Left ventricle myocardium inferior (tissue), 1 donor: ENCODE data around the gene RAB6B. TPM values are rescaled to one million over a fixed set of nuclear protein-coding genes. Genes with fewer than 3 reads are reported as not detected.

Source experiments
- DNase-seq: peaks from one replicate; pipeline ENCODE4 v3.0.0-alpha.2; 2020
- H3K27ac ChIP-seq: fragments of 200-600 bp; replicated peaks from 2 replicates; pipeline ENCODE4 v1.8.0; 2021
- H3K27me3 ChIP-seq: fragments of 200-600 bp; 2 replicates; pipeline ENCODE4 v1.8.0; 2021; ENCODE audit warnings: low read depth
- H3K36me3 ChIP-seq: fragments of 200-600 bp; 2 replicates; pipeline ENCODE4 v1.8.0; 2021
- H3K4me1 ChIP-seq: fragments of 200-600 bp; 2 replicates; pipeline ENCODE4 v1.8.0; 2021
- H3K4me3 ChIP-seq: fragments of 200-600 bp; 2 replicates; pipeline ENCODE4 v1.8.0; 2021; ENCODE audit warnings: mild to moderate bottlenecking, moderate library complexity
- H3K9me3 ChIP-seq: fragments of 200-600 bp; replicated peaks from 2 replicates; pipeline ENCODE4 v1.8.0; 2021
- CTCF ChIP-seq: fragments of 200-600 bp; IDR thresholded peaks from 2 replicates; pipeline ENCODE4 v1.8.0; 2021; ENCODE audit warnings: antibody characterized with exemption, mild to moderate bottlenecking, borderline replicate concordance
- intact Hi-C: fragments of 100-400 bp; cut with micrococcal nuclease; formaldehyde crosslinking; loops from one replicate; pipeline ENCODE4 v1.11.0; 2022
- total RNA-seq: library from RNA; stranded (reverse); fragmentation: NEBNext Ultra II Directional; extraction: Animal tissue kit (Norgen Biotek cat#: 25700); gene quantifications from one replicate; pipeline ENCODE4 v1.2.1, GENCODE V29; 2021
- donor health status: DM: no; HTN: yes; CAD: no; lungs with severe emphysema.

RAB6B gene
- total RNA-seq, 1 donor from 2014 or later = 59.1 TPM

DNA sequence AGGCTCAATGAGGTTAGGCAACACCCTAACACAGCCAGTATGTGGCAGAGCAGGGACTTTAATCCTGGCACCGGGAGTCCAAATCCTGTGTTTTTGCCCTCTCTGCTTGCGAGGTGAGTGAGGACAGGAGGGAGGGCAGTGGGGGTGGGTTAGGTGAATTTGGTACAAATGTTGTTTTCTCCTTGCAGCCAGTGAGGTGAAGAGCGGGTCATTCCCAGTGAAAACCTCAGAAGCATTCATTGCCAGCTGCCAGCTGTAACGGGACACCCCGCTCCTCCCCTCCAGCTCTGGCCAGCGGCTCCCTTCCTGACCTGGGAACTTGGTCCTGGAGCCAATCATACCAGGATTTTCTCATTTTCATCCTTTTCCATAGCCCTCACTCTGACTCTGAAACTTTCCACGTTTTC, 45.7 kb upstream of the RAB6B start:
- peaks cover 48% of the 10 kb centered on the region for H3K4me1 ChIP-seq
- no peaks in the 10 kb centered on the region for H3K9me3 ChIP-seq
- H3K36me3 ChIP-seq = no peaks in the 10 kb centered on the region
- no peak for DNase-seq
- intact Hi-C loops = no loop called here
- no peak overlapping the region for H3K27ac ChIP-seq
- no peaks in the 10 kb centered on the region for H3K27me3 ChIP-seq
- TF ChIP-seq CTCF = no peak
- H3K4me3 ChIP-seq = no peak overlapping the region

DNA sequence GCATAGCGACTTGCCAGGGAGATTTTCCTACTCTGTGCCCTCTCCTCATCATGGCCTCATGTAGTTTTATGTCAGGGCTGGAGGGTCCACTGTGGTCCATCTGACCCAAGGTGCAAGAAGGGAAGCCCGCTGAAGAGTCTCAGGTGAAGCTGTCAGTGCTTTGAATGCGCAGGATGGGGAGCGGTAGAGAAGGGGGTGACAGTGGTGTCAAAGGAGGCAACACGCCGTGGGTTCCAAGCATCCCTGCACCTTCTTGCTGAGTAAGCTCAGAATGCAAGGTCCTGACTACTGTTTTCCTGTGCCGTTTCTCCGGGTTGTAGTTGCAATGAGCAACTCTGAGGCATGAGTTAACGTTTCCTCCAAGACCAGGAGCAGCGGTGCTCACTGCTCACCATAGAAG, 44.9 kb upstream of the RAB6B start:
- Histone ChIP-seq H3K27me3 (peaks cover under 1% of the 10 kb centered on the region), H3K4me1 (peaks cover 39% of the 10 kb centered on the region), H3K27ac (no peak overlapping the region), H3K9me3 (no peaks in the 10 kb centered on the region), H3K4me3 (no peak overlapping the region), H3K36me3 (no peaks in the 10 kb centered on the region)
- no peak for TF ChIP-seq CTCF
- DNase-seq = no peak
- intact Hi-C loops = no loop called here

DNA sequence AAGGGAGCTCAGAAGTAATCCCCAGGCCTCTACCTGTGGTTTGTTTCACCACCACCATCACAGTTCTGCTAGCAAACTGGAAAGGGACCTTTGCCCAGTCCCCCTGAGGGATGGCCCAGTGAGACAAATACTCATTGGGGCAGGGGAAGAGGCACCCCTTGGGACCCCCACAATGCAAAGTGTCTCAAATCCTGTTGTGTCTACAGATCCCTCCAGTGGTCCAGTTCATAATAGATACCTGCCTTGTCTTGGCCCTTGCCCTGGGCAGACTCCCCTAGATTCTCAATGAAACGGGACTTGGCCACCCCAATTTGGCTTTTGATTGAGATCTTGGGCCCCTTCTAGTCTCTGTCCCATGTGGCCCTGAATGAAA, 43.8 kb upstream of the RAB6B start:
- TF ChIP-seq CTCF = no peak
- no peak for DNase-seq
- Histone ChIP-seq H3K27me3 (peaks cover 5% of the 10 kb centered on the region), H3K36me3 (no peaks in the 10 kb centered on the region), H3K27ac (no peak overlapping the region), H3K9me3 (no peaks in the 10 kb centered on the region), H3K4me3 (no peak overlapping the region), H3K4me1 (peaks cover 30% of the 10 kb centered on the region)
- intact Hi-C loops = loop anchor here (10.0 kb wide), 1 partner anchor 105 kb away; no protein-coding TSS in a partner anchor

GRCh38 chr3:133938770-133939462, 43.2 kb upstream of the RAB6B start:
- DNase-seq = no peak
- Histone ChIP-seq H3K9me3 (no peaks in the 10 kb centered on the region), H3K4me3 (no peak overlapping the region), H3K27me3 (peaks cover 5% of the 10 kb centered on the region), H3K27ac (no peak overlapping the region), H3K36me3 (no peaks in the 10 kb centered on the region), H3K4me1 (peaks cover 25% of the 10 kb centered on the region)
- intact Hi-C loops = loop anchor here (10.0 kb wide), 1 partner anchor 106 kb away; no protein-coding TSS in a partner anchor
- peak; percentile 48 for TF ChIP-seq CTCF

DNA sequence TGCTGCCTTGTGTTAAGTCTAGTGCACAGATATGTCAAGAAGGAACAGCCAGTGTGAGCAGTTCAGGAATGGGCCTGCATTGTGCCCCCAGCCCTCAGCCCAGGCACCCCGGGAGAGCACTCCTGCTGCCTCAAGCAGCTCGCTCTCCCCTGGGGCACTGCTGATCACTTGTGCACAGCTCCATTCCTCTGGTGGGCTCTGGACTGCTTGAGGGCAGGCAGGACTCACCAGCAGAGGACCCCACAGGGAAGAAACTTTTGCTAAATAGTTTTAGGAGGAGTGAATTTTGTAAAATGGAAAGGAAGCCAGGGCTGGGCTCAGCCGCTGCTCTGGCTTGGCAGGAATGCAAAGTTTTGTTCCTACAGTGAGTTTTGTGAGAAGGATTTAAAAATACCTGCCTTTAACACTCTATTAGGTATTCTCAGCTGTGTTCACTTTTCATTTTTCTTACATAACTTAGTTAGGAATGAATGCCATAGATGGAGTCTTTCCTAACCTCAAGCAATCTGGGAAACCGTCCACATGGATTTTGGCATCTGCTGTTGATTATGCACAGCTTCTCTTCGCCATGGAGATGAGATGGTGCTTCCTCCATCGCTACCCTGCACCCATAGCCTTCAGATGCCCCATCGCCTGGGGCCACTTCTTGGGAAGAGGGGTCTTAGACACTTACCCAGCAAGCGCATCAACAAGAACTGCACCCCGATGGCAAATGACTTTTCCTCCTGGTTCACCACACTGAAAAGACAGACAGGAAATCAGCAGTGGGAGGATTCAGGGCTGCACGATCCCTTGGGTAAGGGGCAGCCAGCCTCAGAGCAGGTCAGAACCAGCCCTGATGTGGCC, 42.3 kb upstream of the RAB6B start:
- peaks cover 5% of the 10 kb centered on the region for H3K27me3 ChIP-seq
- H3K27ac ChIP-seq = no peak overlapping the region
- no peak for TF ChIP-seq CTCF
- DNase-seq = no peak
- intact Hi-C loops = loop anchor here (10.0 kb wide), 1 partner anchor 107 kb away; no protein-coding TSS in a partner anchor
- no peaks in the 10 kb centered on the region for H3K9me3 ChIP-seq
- no peak overlapping the region for H3K4me3 ChIP-seq
- H3K4me1 ChIP-seq = peaks cover 17% of the 10 kb centered on the region
- no peaks in the 10 kb centered on the region for H3K36me3 ChIP-seq
